Liver (tissue), 3 donors: ENCODE data around the gene IFI16.

Experiments
- ATF3 ChIP-seq: IDR thresholded peaks from 2 replicates; pipeline ENCODE4 v1.6.1; 2016; ENCODE audit warnings: antibody characterized with exemption
- CTCF ChIP-seq: fragments of 150-350 bp; IDR thresholded peaks from 2 replicates; pipeline ENCODE4 v1.5.1; 2017; ENCODE audit warnings: improper control_type of control experiment, low read depth, low read length; ENCODE audit not compliant: missing input control
- EGR1 ChIP-seq, 2 donors: IDR thresholded peaks; 2 replicates each; pipeline ENCODE4 v1.6.1; 2016 to 2018; ENCODE audit warnings: antibody characterized with exemption in 2 of 2, low read depth in 2 of 2
- FOXA1 ChIP-seq: IDR thresholded peaks from 2 replicates; pipeline ENCODE4 v1.6.1; 2016; ENCODE audit warnings: antibody characterized with exemption
- GABPA ChIP-seq, 2 donors: IDR thresholded peaks in 1 of 2; conservative IDR thresholded peaks in 1 of 2; 2 replicates each; pipeline ENCODE4 v1.6.1; 2016; ENCODE audit warnings: antibody characterized with exemption in 2 of 2, mild to moderate bottlenecking in 1 of 2, moderate library complexity in 1 of 2
- JUND ChIP-seq, 2 donors: IDR thresholded peaks; 2 replicates each; pipeline ENCODE4 v1.6.1; 2016; ENCODE audit warnings: antibody characterized with exemption in 2 of 2
- MAX ChIP-seq: IDR thresholded peaks from 2 replicates; pipeline ENCODE4 v1.6.1; 2016; ENCODE audit warnings: antibody characterized with exemption
- RAD21 ChIP-seq, 2 donors: IDR thresholded peaks; 2 replicates each; pipeline ENCODE4 v1.6.1; 2016; ENCODE audit warnings: antibody characterized with exemption in 2 of 2, mild to moderate bottlenecking in 2 of 2
- RXRA ChIP-seq, 2 donors: IDR thresholded peaks; 2 replicates each; pipeline ENCODE4 v1.6.1; 2017 to 2018; ENCODE audit warnings: antibody characterized with exemption in 2 of 2, mild to moderate bottlenecking in 1 of 2
- TAF1 ChIP-seq: conservative IDR thresholded peaks from 2 replicates; pipeline ENCODE4 v1.6.1; 2016; ENCODE audit warnings: antibody characterized with exemption, mild to moderate bottlenecking
- YY1 ChIP-seq: IDR thresholded peaks from 2 replicates; pipeline ENCODE4 v1.6.1; 2016; ENCODE audit warnings: antibody characterized with exemption, mild to moderate bottlenecking
- TF ChIP-seq, protein P1 (sequence below): IDR thresholded peaks from 2 replicates; pipeline ENCODE4 v1.6.1; 2016; ENCODE audit warnings: antibody characterized with exemption
- donor health status: healthy.
- donor health status: healthy.

- no peak for TF ChIP-seq CTCF
- no peak for TF ChIP-seq YY1
- TF ChIP-seq RXRA (IDR thresholded peaks at IDR 0.05) = no peak
- no peak for TF ChIP-seq GABPA (IDR thresholded peaks at IDR 0.05 in 1 of 2, conservative IDR thresholded peaks at IDR 0.05 in 1 of 2)
- no peak for TF ChIP-seq TAF1
- TF ChIP-seq ATF3 = no peak
- no peak for TF ChIP-seq RAD21 (IDR thresholded peaks at IDR 0.05)
- no peak for TF ChIP-seq JUND (IDR thresholded peaks at IDR 0.05)
- TF ChIP-seq MAX = no peak
- no peak for TF ChIP-seq FOXA1
- no peak for TF ChIP-seq EGR1 (IDR thresholded peaks at IDR 0.05; ENCODE audit: low read depth in 2 of 2)
- TF ChIP-seq, protein P1, sequence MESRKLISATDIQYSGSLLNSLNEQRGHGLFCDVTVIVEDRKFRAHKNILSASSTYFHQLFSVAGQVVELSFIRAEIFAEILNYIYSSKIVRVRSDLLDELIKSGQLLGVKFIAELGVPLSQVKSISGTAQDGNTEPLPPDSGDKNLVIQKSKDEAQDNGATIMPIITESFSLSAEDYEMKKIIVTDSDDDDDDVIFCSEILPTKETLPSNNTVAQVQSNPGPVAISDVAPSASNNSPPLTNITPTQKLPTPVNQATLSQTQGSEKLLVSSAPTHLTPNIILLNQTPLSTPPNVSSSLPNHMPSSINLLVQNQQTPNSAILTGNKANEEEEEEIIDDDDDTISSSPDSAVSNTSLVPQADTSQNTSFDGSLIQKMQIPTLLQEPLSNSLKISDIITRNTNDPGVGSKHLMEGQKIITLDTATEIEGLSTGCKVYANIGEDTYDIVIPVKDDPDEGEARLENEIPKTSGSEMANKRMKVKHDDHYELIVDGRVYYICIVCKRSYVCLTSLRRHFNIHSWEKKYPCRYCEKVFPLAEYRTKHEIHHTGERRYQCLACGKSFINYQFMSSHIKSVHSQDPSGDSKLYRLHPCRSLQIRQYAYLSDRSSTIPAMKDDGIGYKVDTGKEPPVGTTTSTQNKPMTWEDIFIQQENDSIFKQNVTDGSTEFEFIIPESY = no peak
Measured at GRCh38 chr1:159054427-159054826, 44.7 kb downstream of the IFI16 start.
